Stimulated activated memory B cell treated with anti-CD40 and anti-IgM and Interleukin-4, amounts not matched to agents 10 μg/mL and 1 μg/mL and 100 μg/mL, for 72 hours (primary cell): Measurements from ENCODE around the gene HSBP1.

Source experiments
- ATAC-seq: fragments of 150-1000 bp; cut with Tn5 transposase; 2 replicates; pipeline ENCODE4 v1.10.0; 2021
- H3K27ac Mint-ChIP-seq: one replicate; pipeline ENCODE4 v1.8.0; 2022; ENCODE audit warnings: mild to moderate bottlenecking, mixed read lengths
- H3K27me3 Mint-ChIP-seq: one replicate; pipeline ENCODE4 v1.8.0; 2022; ENCODE audit warnings: mixed read lengths
- H3K36me3 Mint-ChIP-seq: one replicate; pipeline ENCODE4 v1.8.0; 2022; ENCODE audit warnings: mixed read lengths
- H3K4me1 Mint-ChIP-seq: one replicate; pipeline ENCODE4 v1.8.0; 2022; ENCODE audit warnings: mixed read lengths
- H3K4me3 Mint-ChIP-seq: one replicate; pipeline ENCODE4 v1.8.0; 2022; ENCODE audit warnings: mild to moderate bottlenecking, moderate library complexity, mixed read lengths
- H3K9me3 Mint-ChIP-seq: one replicate; pipeline ENCODE4 v1.8.0; 2022; ENCODE audit warnings: mixed read lengths

The HSBP1 gene

DNA sequence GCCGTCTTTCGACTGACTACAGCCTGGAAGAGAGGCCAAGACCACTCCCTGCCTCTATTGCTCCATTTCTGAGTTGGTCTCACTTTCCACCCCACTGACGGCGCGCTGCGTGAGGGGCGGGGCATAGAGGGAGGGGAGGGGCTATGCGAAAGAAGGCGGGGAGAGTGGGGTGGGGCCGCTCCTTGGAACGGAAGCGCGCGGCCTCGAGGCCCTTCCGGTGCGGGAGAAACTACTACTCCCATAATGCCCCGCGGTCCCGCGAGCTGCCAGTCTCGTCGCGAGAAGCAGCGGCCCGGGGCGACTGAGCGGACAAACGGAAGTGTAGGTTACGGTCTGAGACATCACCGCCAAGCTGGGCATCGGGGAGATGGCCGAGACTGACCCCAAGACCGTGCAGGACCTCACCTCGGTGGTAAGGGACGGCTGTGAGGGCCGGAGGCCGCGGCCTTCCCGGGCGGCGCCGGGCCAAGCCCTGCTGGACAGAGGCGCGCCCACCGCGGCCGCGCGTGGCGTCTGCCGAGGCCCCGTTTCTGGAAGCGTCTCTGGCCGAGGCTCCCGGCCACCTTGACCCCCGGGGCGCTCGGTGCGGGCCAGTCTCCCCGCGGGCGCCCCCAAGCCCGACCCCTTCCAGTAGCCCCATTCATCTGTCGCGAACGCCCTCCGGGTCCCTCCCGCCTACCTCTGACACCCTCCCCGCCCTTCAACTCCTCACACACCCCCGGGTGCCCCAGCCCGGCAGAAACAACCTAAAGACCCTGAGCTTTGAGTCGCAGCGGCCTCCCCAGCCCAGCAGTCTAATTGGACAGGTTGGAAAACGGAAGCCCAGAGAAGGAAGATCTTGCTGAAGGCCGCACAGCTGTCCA lies at the start of gene HSBP1:
Gene HSBP1 (plus strand): TSS at position 269 of the 863 bp plus-strand sequence. CDS start 99 bp downstream, at position 368.
- Mint-ChIP-seq H3K27me3 (no peaks in the 10 kb centered on the region), H3K9me3 (peaks cover 6% of the 10 kb centered on the region), H3K4me3 (peak within 1 kb of the TSS; percentile 96), H3K36me3 (peaks cover 18% of the 10 kb centered on the region), H3K27ac (peak within 1 kb of the TSS; percentile 95), H3K4me1 (peaks cover 68% of the 10 kb centered on the region)
- peak; percentile 98 for ATAC-seq

GRCh38 chr16:83762141-83762991 lies 45.4 kb upstream of the HSBP1 start:
- H3K27me3 Mint-ChIP-seq = no peaks in the 10 kb centered on the region
- no peaks in the 10 kb centered on the region for H3K36me3 Mint-ChIP-seq
- H3K27ac Mint-ChIP-seq = no peak overlapping the region
- no peak for ATAC-seq
- H3K4me1 Mint-ChIP-seq = no peaks in the 10 kb centered on the region
- H3K4me3 Mint-ChIP-seq = no peak overlapping the region
- H3K9me3 Mint-ChIP-seq = no peaks in the 10 kb centered on the region

GRCh38 chr16:83762992-83763358 lies 44.8 kb upstream of the HSBP1 start:
- H3K4me3 Mint-ChIP-seq = no peak overlapping the region
- H3K27me3 Mint-ChIP-seq = no peaks in the 10 kb centered on the region
- H3K36me3 Mint-ChIP-seq = no peaks in the 10 kb centered on the region
- H3K4me1 Mint-ChIP-seq = no peaks in the 10 kb centered on the region
- H3K27ac Mint-ChIP-seq = no peak overlapping the region
- ATAC-seq = no peak
- no peaks in the 10 kb centered on the region for H3K9me3 Mint-ChIP-seq

DNA sequence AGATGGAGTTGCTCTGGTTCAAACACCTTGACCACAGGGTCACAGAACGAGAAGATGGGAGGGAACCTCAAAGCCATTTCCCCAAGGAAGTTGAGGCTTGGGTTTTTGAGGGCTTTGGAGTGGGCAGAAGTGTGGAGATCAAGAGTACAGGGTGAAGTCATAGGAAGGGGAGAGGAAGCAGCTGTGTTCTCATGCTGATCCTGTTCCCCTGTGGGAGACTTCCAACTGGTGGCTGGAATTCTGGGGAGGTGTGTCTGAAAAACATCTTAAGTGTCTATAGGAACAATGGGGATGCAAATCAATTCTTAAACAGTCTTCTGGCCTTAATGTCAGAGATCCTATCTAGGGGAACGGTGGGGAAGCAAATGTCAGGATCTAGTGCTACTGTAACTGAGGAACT lies 38.8 kb upstream of the HSBP1 start:
- Mint-ChIP-seq H3K27ac (peak overlapping the region; percentile 64), H3K4me3 (no peak overlapping the region), H3K27me3 (no peaks in the 10 kb centered on the region), H3K36me3 (no peaks in the 10 kb centered on the region), H3K4me1 (peaks cover 14% of the 10 kb centered on the region), H3K9me3 (no peaks in the 10 kb centered on the region)
- no peak for ATAC-seq

GRCh38 chr16:83769397-83770008 lies 38.3 kb upstream of the HSBP1 start:
- Mint-ChIP-seq H3K27ac (peak overlapping the region; percentile 64), H3K4me3 (peak overlapping the region; percentile 1), H3K36me3 (no peaks in the 10 kb centered on the region), H3K4me1 (peaks cover 14% of the 10 kb centered on the region), H3K27me3 (no peaks in the 10 kb centered on the region), H3K9me3 (no peaks in the 10 kb centered on the region)
- peak; percentile 89 for ATAC-seq

- H3K9me3 Mint-ChIP-seq = no peaks in the 10 kb centered on the region
- H3K27ac Mint-ChIP-seq = no peak overlapping the region
- no peak for ATAC-seq
- peaks cover 12% of the 10 kb centered on the region for H3K27me3 Mint-ChIP-seq
- no peaks in the 10 kb centered on the region for H3K36me3 Mint-ChIP-seq
- peaks cover 14% of the 10 kb centered on the region for H3K4me1 Mint-ChIP-seq
- no peak overlapping the region for H3K4me3 Mint-ChIP-seq
Measured at GRCh38 chr16:83771306-83771942, 36.4 kb upstream of the HSBP1 start.

GRCh38 chr16:83772806-83773205 lies 35.0 kb upstream of the HSBP1 start:
- H3K4me3 Mint-ChIP-seq = no peak overlapping the region
- no peaks in the 10 kb centered on the region for H3K36me3 Mint-ChIP-seq
- no peak for ATAC-seq
- no peaks in the 10 kb centered on the region for H3K9me3 Mint-ChIP-seq
- H3K27me3 Mint-ChIP-seq = peaks cover 21% of the 10 kb centered on the region
- H3K27ac Mint-ChIP-seq = no peak overlapping the region
- H3K4me1 Mint-ChIP-seq = peaks cover 14% of the 10 kb centered on the region

- Mint-ChIP-seq H3K4me3 (no peak overlapping the region), H3K9me3 (no peaks in the 10 kb centered on the region), H3K4me1 (peaks cover 9% of the 10 kb centered on the region), H3K27me3 (peaks cover 21% of the 10 kb centered on the region), H3K27ac (no peak overlapping the region), H3K36me3 (no peaks in the 10 kb centered on the region)
- ATAC-seq = no peak
Measured at GRCh38 chr16:83774066-83774465, 33.7 kb upstream of the HSBP1 start.

- no peaks in the 10 kb centered on the region for H3K9me3 Mint-ChIP-seq
- no peak for ATAC-seq
- H3K4me3 Mint-ChIP-seq = no peak overlapping the region
- H3K27me3 Mint-ChIP-seq = peaks cover 33% of the 10 kb centered on the region
- H3K4me1 Mint-ChIP-seq = peaks cover 16% of the 10 kb centered on the region
- H3K27ac Mint-ChIP-seq = no peak overlapping the region
- H3K36me3 Mint-ChIP-seq = no peaks in the 10 kb centered on the region
Measured at GRCh38 chr16:83776944-83777343, 30.8 kb upstream of the HSBP1 start.

- Mint-ChIP-seq H3K36me3 (no peaks in the 10 kb centered on the region), H3K27me3 (peaks cover 39% of the 10 kb centered on the region), H3K9me3 (no peaks in the 10 kb centered on the region), H3K4me1 (peaks cover 16% of the 10 kb centered on the region), H3K27ac (no peak overlapping the region), H3K4me3 (no peak overlapping the region)
- ATAC-seq = no peak
Measured at GRCh38 chr16:83779886-83780285, 27.9 kb upstream of the HSBP1 start.

- Mint-ChIP-seq H3K4me1 (peaks cover 8% of the 10 kb centered on the region), H3K27ac (no peak overlapping the region), H3K4me3 (no peak overlapping the region), H3K9me3 (no peaks in the 10 kb centered on the region), H3K27me3 (peaks cover 17% of the 10 kb centered on the region), H3K36me3 (peaks cover under 1% of the 10 kb centered on the region)
- ATAC-seq = no peak
Measured at GRCh38 chr16:83785455-83785854, 22.3 kb upstream of the HSBP1 start.

GRCh38 chr16:83789642-83790401 lies 18.0 kb upstream of the HSBP1 start:
- H3K27me3 Mint-ChIP-seq = no peaks in the 10 kb centered on the region
- peaks cover 7% of the 10 kb centered on the region for H3K4me1 Mint-ChIP-seq
- no peak overlapping the region for H3K27ac Mint-ChIP-seq
- H3K36me3 Mint-ChIP-seq = peaks cover 11% of the 10 kb centered on the region
- H3K9me3 Mint-ChIP-seq = peaks cover 5% of the 10 kb centered on the region
- no peak for ATAC-seq
- no peak overlapping the region for H3K4me3 Mint-ChIP-seq

GRCh38 chr16:83791916-83792315 lies 15.9 kb upstream of the HSBP1 start:
- Mint-ChIP-seq H3K9me3 (peaks cover 5% of the 10 kb centered on the region), H3K36me3 (peaks cover 11% of the 10 kb centered on the region), H3K27me3 (no peaks in the 10 kb centered on the region), H3K27ac (no peak overlapping the region), H3K4me1 (peaks cover 7% of the 10 kb centered on the region), H3K4me3 (no peak overlapping the region)
- no peak for ATAC-seq

DNA sequence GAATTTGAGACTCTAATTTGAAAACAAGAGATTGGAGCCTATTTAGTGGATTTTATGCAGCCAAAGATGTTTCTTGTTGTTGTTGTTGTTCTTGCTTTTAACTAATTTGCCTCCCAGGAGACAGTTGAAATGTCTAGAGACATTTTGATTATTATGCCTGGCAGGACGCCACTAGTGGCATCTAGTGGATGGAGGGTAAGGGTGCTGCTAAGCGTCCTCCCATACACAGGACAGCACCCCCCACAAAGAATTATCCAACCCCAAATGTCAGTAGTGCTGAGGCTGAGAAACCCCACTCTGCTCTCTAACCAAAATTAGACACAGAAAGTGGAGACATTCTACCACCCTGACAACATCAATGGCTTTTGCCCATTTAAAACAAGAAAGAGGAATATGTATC lies 15.4 kb upstream of the HSBP1 start:
- no peak for ATAC-seq
- H3K27me3 Mint-ChIP-seq = no peaks in the 10 kb centered on the region
- H3K36me3 Mint-ChIP-seq = peaks cover 11% of the 10 kb centered on the region
- H3K4me3 Mint-ChIP-seq = no peak overlapping the region
- H3K9me3 Mint-ChIP-seq = peaks cover 5% of the 10 kb centered on the region
- no peak overlapping the region for H3K27ac Mint-ChIP-seq
- H3K4me1 Mint-ChIP-seq = peaks cover 7% of the 10 kb centered on the region
